Measurements from ENCODE around the gene C10orf62. TPM values are rescaled to one million over a fixed set of nuclear protein-coding genes. Genes with fewer than 3 reads are reported as not detected.

The C10orf62 gene
- total and polyA plus RNA-seq, 10 of the 15 experiments (the other 5 are each of a cell fraction or from before 2014, with no cell fraction given): not detected

- Histone ChIP-seq H4K20me1 (ENCODE audit: control insufficient read depth, insufficient read depth) (no peaks in the 10 kb centered on the region), H3K27ac (ENCODE audit: control insufficient read depth, insufficient read depth) (no peak overlapping the region), H3K4me2 (ENCODE audit: control insufficient read depth, insufficient read depth) (no peak overlapping the region), H3K9me3 (replicated peaks; ENCODE audit: control insufficient read depth, insufficient read depth, low read length) (no peaks in the 10 kb centered on the region), H3K36me3 (ENCODE audit: control insufficient read depth in 2 of 2, insufficient read depth in 2 of 2, low read length in 1 of 2) (no peaks in the 10 kb centered on the region), H3K9ac (ENCODE audit: control insufficient read depth, insufficient read depth, low read length) (no peak overlapping the region), H3K4me3 (no peak overlapping the region), H3K27me3 (replicated peaks in 1 of 2; ENCODE audit: control insufficient read depth in 2 of 2, insufficient read depth in 2 of 2, low read length in 1 of 2) (no peaks in the 10 kb centered on the region; a peak in 1 of 4 replicates), H3K79me2 (ENCODE audit: control insufficient read depth, insufficient read depth, low read length) (no peaks in the 10 kb centered on the region), H2AFZ (ENCODE audit: control insufficient read depth, low read depth, low read length) (no peak overlapping the region), H3K4me1 (ENCODE audit: control insufficient read depth, insufficient read depth, low read length) (no peaks in the 10 kb centered on the region)
- FAIRE-seq (no peak), DNase-seq (ENCODE audit: low read depth, low spot score) (no peak), ATAC-seq (peak; percentile 58)
- SMC1A ChIA-PET (ENCODE audit: uncharacterized antibody, unreplicated experiment): no interaction called here
- WGBS (ENCODE audit: insufficient coverage, insufficient replicate concordance, low lambda C conversion rate, missing lambda C conversion rate): 32% methylated on average over 10 of the region's 10 CpGs
- in situ Hi-C loops (cut with MboI): no loop called here
- intact Hi-C loops (cut with micrococcal nuclease; ENCODE audit: unreplicated experiment): no loop called here
- POLR2A ChIA-PET: no interaction called here
- TF ChIP-seq SRF (IDR thresholded peaks at IDR 0.05; ENCODE audit: low read depth in 2 of 2, low read length in 2 of 2): no peak
- TF ChIP-seq ZNF687 (IDR thresholded peaks at IDR 0.05): no peak
- CTCF ChIA-PET: interaction anchor here (1.2 to 2.0 kb wide), 2 partner anchors 9 to 76 kb away, joined by 3 to 12 read pairs; no protein-coding TSS in a partner anchor
- no TSS peak for BruUV-seq (replicated peaks)
- RAD21 ChIA-PET (ENCODE audit: unreplicated experiment): no interaction called here
These were observed 46.4 kb upstream of the C10orf62 start for GRCh38 chr10:97543025-97543546.
